GM19372 (cell line): ENCODE measurements around the gene DSG4.

Source experiments
- ATAC-seq: cut with Tn5 transposase; IDR thresholded peaks from one replicate; pipeline ENCODE4 v1.9.1; 2021; ENCODE audit warnings: mild to moderate bottlenecking, low read depth, moderate library complexity; ENCODE audit not compliant: unreplicated experiment

Gene DSG4

GRCh38 chr18:31445908-31446307, 69.3 kb downstream of the DSG4 start:
- no peak for ATAC-seq

GRCh38 chr18:31446854-31447253, 70.3 kb downstream of the DSG4 start:
- ATAC-seq = no peak

DNA sequence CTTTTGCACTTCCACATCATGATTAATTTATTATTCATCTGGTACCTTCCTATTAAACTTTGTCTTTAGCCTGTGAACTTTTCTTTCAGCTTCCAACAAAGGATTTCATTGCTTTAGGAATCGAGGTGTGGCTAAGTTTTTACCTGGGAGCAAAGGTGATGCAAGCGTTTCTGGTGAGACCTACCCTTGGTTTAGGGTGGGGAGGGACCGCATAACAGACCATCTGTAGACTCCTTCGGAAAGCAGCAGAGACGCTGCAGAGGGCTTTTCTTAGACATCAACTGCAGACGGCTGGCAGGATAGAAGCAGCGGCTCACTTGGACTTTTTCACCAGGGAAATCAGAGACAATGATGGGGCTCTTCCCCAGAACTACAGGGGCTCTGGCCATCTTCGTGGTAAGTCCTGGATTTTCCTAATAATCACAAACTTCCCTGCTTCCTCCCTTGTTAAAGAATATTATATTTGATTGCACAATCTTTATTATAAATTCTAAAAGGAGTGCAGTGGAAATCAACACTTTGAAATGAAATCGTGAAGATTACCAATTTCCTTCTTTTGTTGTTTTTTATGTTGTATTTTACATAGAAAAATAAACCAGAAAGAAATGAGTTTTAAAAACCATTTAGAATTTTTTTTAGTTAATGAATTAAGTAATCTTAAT, 71.1 kb downstream of the DSG4 start, which contains the start of gene DSG3:
Gene DSG3 (plus strand): TSS at position 212 of the 662 bp plus-strand sequence. CDS start 137 bp downstream, at position 349.
- no peak for ATAC-seq

- no peak for ATAC-seq
Observed at GRCh38 chr18:31450409-31450808, 73.8 kb downstream of the DSG4 start.

DNA sequence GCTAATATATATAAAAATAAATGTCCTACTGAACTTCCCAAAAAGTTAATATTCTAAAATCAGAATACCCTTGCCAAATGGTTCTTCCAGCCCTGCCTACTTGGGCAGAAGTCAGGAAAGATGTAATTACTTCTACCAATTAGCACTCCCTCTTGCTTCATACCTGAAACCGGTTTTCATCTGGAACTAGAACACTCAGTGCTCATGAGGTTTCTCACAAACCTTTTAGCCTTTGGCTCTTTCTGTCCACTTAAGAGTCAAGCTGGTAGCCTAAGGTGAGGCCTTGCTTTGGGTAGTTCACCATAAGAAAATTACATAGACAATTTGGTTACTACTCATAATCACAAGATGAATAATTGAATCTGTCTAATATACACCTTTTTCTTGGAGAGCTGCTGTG, 75.0 kb downstream of the DSG4 start:
- ATAC-seq = no peak

DNA sequence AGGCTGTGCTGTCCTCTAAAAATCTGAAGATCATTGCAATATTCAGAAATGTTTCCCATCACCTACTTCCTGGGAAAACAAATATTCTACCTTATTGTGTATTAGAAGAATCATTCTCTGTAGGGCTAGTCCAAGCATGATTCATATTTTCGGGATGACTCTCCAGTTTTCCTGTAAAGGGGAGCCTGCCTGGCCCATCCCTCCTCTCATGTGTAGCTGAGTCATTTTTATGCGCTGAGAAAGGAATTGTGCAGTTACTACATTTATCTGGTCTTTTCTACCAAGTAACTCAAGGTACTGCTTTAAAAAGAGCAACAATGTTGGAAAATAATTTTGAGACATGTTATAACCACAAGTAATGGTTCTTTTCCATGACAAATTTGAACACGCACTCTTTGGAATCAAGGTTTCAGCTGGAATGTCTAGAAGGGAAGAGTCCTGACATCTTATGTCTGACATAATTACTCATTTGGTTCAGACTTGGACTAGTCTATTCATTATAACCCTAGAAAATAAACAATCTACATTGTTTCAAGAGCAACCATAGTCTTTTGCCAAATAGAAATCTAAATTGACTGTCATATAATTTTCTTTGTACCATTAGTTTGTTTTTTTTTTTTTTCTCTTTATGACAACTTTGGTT, 77.6 kb downstream of the DSG4 start:
- ATAC-seq = no peak
